ENCODE measurements around the gene F2. TPM values are rescaled to one million over a fixed set of nuclear protein-coding genes. Genes with fewer than 3 reads are reported as not detected.
A peak's percentile ranks its signal among the peaks of the same experiment; 100 is the strongest.

The F2 gene
- total and polyA plus RNA-seq, 2 of the 13 experiments (the other 11 are each of a cell fraction or from before 2014, with no cell fraction given) = 330 to 801 TPM

DNA sequence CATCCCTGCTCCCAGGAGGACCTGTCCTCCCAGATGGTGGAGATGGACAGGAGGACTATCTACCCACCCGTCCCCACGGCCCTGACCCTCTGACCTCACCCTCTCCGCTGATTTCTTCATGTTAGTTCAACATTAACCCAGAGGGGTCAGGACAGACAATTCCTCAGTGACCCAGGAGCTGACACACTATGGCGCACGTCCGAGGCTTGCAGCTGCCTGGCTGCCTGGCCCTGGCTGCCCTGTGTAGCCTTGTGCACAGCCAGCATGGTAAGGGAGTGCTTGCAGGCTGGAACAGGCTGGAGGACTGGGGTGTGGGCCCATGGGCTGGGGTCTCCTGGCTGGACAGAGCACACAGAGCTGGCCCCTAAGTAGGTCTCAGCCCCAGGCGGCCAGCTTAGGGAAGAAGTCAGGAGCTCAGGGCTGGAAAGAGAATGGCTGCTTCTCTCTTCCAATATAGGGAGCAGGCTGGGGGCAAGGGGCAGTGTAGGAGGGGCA is at the start of gene F2 (continued):
- no peak for TF ChIP-seq ZNF432 (CRISPR knock-in tag; IDR thresholded peaks at IDR 0.05; ENCODE audit: borderline replicate concordance)
- TF ChIP-seq HNRNPUL1 (IDR thresholded peaks at IDR 0.05; ENCODE audit: low read depth, low read length) = no peak
- TF ChIP-seq EZH2 (conservative IDR thresholded peaks at IDR 0.05; ENCODE audit: low read depth, low read length) = no peak
- TF ChIP-seq ZKSCAN5 (CRISPR knock-in tag; IDR thresholded peaks at IDR 0.05) = peak; percentile 66
- no peak; the same call in 1 of the 2 replicates for TF ChIP-seq HIVEP1 (CRISPR knock-in tag; IDR thresholded peaks at IDR 0.05)
- TF ChIP-seq TCF7 (IDR thresholded peaks at IDR 0.05; ENCODE audit: low read depth) = no peak
- TF ChIP-seq ZNF557 (CRISPR knock-in tag; IDR thresholded peaks at IDR 0.05) = peak; percentile 93; the same call in 1 of the 2 replicates
- TF ChIP-seq ZNF713 (CRISPR knock-in tag; IDR thresholded peaks at IDR 0.05) = 0 out of 2 replicates have a peak, but pooled peaks have one; percentile 63
- no peak for TF ChIP-seq JUNB (CRISPR knock-in tag; IDR thresholded peaks at IDR 0.05; ENCODE audit: borderline replicate concordance)
- peak; percentile 67; the same call in 1 of the 2 replicates for TF ChIP-seq IRX3 (CRISPR knock-in tag; IDR thresholded peaks at IDR 0.05; ENCODE audit: borderline replicate concordance, low read depth)
- no peak for TF ChIP-seq ZNF547 (CRISPR knock-in tag; IDR thresholded peaks at IDR 0.05)
- TF ChIP-seq, protein P1, sequence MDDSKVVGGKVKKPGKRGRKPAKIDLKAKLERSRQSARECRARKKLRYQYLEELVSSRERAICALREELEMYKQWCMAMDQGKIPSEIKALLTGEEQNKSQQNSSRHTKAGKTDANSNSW (CRISPR knock-in tag; IDR thresholded peaks at IDR 0.05; ENCODE audit: borderline replicate concordance) = no peak
- 0 out of 2 replicates have a peak, but pooled peaks have one; percentile 71 for TF ChIP-seq ZNF761 (CRISPR knock-in tag; conservative IDR thresholded peaks at IDR 0.05)
- TF ChIP-seq, protein P2, sequence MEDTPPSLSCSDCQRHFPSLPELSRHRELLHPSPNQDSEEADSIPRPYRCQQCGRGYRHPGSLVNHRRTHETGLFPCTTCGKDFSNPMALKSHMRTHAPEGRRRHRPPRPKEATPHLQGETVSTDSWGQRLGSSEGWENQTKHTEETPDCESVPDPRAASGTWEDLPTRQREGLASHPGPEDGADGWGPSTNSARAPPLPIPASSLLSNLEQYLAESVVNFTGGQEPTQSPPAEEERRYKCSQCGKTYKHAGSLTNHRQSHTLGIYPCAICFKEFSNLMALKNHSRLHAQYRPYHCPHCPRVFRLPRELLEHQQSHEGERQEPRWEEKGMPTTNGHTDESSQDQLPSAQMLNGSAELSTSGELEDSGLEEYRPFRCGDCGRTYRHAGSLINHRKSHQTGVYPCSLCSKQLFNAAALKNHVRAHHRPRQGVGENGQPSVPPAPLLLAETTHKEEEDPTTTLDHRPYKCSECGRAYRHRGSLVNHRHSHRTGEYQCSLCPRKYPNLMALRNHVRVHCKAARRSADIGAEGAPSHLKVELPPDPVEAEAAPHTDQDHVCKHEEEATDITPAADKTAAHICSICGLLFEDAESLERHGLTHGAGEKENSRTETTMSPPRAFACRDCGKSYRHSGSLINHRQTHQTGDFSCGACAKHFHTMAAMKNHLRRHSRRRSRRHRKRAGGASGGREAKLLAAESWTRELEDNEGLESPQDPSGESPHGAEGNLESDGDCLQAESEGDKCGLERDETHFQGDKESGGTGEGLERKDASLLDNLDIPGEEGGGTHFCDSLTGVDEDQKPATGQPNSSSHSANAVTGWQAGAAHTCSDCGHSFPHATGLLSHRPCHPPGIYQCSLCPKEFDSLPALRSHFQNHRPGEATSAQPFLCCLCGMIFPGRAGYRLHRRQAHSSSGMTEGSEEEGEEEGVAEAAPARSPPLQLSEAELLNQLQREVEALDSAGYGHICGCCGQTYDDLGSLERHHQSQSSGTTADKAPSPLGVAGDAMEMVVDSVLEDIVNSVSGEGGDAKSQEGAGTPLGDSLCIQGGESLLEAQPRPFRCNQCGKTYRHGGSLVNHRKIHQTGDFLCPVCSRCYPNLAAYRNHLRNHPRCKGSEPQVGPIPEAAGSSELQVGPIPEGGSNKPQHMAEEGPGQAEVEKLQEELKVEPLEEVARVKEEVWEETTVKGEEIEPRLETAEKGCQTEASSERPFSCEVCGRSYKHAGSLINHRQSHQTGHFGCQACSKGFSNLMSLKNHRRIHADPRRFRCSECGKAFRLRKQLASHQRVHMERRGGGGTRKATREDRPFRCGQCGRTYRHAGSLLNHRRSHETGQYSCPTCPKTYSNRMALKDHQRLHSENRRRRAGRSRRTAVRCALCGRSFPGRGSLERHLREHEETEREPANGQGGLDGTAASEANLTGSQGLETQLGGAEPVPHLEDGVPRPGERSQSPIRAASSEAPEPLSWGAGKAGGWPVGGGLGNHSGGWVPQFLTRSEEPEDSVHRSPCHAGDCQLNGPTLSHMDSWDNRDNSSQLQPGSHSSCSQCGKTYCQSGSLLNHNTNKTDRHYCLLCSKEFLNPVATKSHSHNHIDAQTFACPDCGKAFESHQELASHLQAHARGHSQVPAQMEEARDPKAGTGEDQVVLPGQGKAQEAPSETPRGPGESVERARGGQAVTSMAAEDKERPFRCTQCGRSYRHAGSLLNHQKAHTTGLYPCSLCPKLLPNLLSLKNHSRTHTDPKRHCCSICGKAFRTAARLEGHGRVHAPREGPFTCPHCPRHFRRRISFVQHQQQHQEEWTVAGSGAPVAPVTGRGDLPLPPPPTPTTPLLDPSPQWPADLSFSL (CRISPR knock-in tag; IDR thresholded peaks at IDR 0.05) = no peak
- TF ChIP-seq ISX (CRISPR knock-in tag; conservative IDR thresholded peaks at IDR 0.05) = no peak; the same call in 1 of the 2 replicates
- no peak for TF ChIP-seq ZSCAN29 (CRISPR knock-in tag; conservative IDR thresholded peaks at IDR 0.05)
- no peak for TF ChIP-seq ZNF260 (CRISPR knock-in tag; IDR thresholded peaks at IDR 0.05; ENCODE audit: borderline replicate concordance, low read depth)
- TF ChIP-seq ZSCAN31 (CRISPR knock-in tag; IDR thresholded peaks at IDR 0.05; ENCODE audit: low read depth) = peak; percentile 11; the same call in 1 of the 2 replicates
- 0 out of 2 replicates have a peak, but pooled peaks have one; percentile 32 for TF ChIP-seq ZNF224 (CRISPR knock-in tag; IDR thresholded peaks at IDR 0.05)
- peak; percentile 70 for TF ChIP-seq SIX4 (CRISPR knock-in tag; IDR thresholded peaks at IDR 0.05)
- no peak for TF ChIP-seq REXO4 (CRISPR knock-in tag; IDR thresholded peaks at IDR 0.05; ENCODE audit: borderline replicate concordance)
- TF ChIP-seq, protein P3, sequence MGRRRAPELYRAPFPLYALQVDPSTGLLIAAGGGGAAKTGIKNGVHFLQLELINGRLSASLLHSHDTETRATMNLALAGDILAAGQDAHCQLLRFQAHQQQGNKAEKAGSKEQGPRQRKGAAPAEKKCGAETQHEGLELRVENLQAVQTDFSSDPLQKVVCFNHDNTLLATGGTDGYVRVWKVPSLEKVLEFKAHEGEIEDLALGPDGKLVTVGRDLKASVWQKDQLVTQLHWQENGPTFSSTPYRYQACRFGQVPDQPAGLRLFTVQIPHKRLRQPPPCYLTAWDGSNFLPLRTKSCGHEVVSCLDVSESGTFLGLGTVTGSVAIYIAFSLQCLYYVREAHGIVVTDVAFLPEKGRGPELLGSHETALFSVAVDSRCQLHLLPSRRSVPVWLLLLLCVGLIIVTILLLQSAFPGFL (CRISPR knock-in tag; IDR thresholded peaks at IDR 0.05) = peak; percentile 38; the same call in 1 of the 2 replicates
- peak; percentile 93 for TF ChIP-seq NCOA2 (CRISPR knock-in tag; IDR thresholded peaks at IDR 0.05)
- TF ChIP-seq SP1 (IDR thresholded peaks at IDR 0.05) = no peak
- peak; percentile 53; the same call in 1 of the 2 replicates for TF ChIP-seq SP1 (CRISPR knock-in tag; IDR thresholded peaks at IDR 0.05)
